AG08396 (cell line): ENCODE results near the gene GSTA1.
"Not testable (repeated sequence)": the region's sequence is repeated elsewhere in the genome, so short reads cannot be mapped to it uniquely, and the experiment has no call there.

Experiments used
- DNase-seq: peaks from one replicate; pipeline ENCODE4 v3.0.0; 2012; ENCODE audit warnings: low spot score, mixed read lengths

Gene GSTA1

GRCh38 chr6:52803668-52804255, at the start of gene GSTA1:
TSS of gene GSTA1 (minus strand) at chr6:52803816. CDS start at chr6:52799267, 4,549 bp downstream.
- not testable (repeated sequence) for DNase-seq

- no peak for DNase-seq
These were observed 45.5 kb upstream of the GSTA1 start for GRCh38 chr6:52849137-52849536.

- DNase-seq = no peak
These were observed 42.4 kb upstream of the GSTA1 start for GRCh38 chr6:52846002-52846401.

- no peak for DNase-seq
These were observed 40.0 kb upstream of the GSTA1 start for GRCh38 chr6:52843605-52844004.

- DNase-seq = no peak
These were observed 37.4 kb upstream of the GSTA1 start, which contains the start of gene GSTA5 for GRCh38 chr6:52840763-52841585. TSS of gene GSTA5 (minus strand) at chr6:52840813.

GRCh38 chr6:52839124-52840055, 35.8 kb upstream of the GSTA1 start:
- DNase-seq = peak; percentile 76

GRCh38 chr6:52834481-52834880, 30.9 kb upstream of the GSTA1 start:
- peak; percentile 30 for DNase-seq

GRCh38 chr6:52830869-52831268, 27.3 kb upstream of the GSTA1 start:
- DNase-seq = not testable (repeated sequence)

- no peak for DNase-seq
These were observed 25.6 kb upstream of the GSTA1 start for GRCh38 chr6:52829046-52829817.

- DNase-seq = not testable (repeated sequence)
These were observed 25.0 kb upstream of the GSTA1 start for GRCh38 chr6:52828621-52829020.

GRCh38 chr6:52827073-52827783, 23.6 kb upstream of the GSTA1 start:
- DNase-seq = not testable (repeated sequence)

- DNase-seq = no peak
These were observed 22.9 kb upstream of the GSTA1 start for GRCh38 chr6:52826513-52826912.

- DNase-seq = not testable (repeated sequence)
These were observed 22.4 kb upstream of the GSTA1 start for GRCh38 chr6:52825900-52826459.

- not testable (repeated sequence) for DNase-seq
These were observed 21.7 kb upstream of the GSTA1 start for GRCh38 chr6:52825270-52825793.

GRCh38 chr6:52821842-52822241, 18.2 kb upstream of the GSTA1 start:
- DNase-seq = no peak

- DNase-seq = peak; percentile 73
These were observed 16.6 kb upstream of the GSTA1 start for GRCh38 chr6:52820198-52820597.

- peak; percentile 71 for DNase-seq
These were observed 11.8 kb upstream of the GSTA1 start for GRCh38 chr6:52815167-52816092.

GRCh38 chr6:52814545-52814944, 10.9 kb upstream of the GSTA1 start:
- not testable (repeated sequence) for DNase-seq

GRCh38 chr6:52809777-52810176, 6.2 kb upstream of the GSTA1 start:
- DNase-seq = not testable (repeated sequence)
